Naive thymus-derived CD8-positive, alpha-beta T cell (primary cell): Measurements from ENCODE around the gene TBXA2R. TPM values are rescaled to one million over a fixed set of nuclear protein-coding genes. Genes with fewer than 3 reads are reported as not detected.

Experiments used
- ATAC-seq, 2 donors: fragments of 150-1000 bp; cut with Tn5 transposase in 1 of 2; sonication (Bioruptor Pico), chemical (Tn5 transposase) in 1 of 2; 1 replicate in 1 of 2; 2 replicates in 1 of 2; pipeline ENCODE4 v1.10.0; 2021; ENCODE audit warnings: mild to moderate bottlenecking in 2 of 2, moderate library complexity in 2 of 2
- POLR2A ChIA-PET: fragments of 350-600 bp; sonication (Branson Sonifier 250); formaldehyde crosslinking; loops from one replicate; lab custom pipeline; 2021; ENCODE audit warnings: antibody characterized with exemption; lab: Charles Lee
- DNase-seq, 10 donors: peaks; one replicate each; pipeline versions ENCODE4 v3.0.0 to v3.0.0-alpha.2; 2020 to 2022
- H3K27ac Mint-ChIP-seq, 10 donors: one replicate each; pipeline ENCODE4 v1.8.0; 2020 to 2022; ENCODE audit warnings: mild to moderate bottlenecking in 10 of 10, mixed read lengths in 10 of 10, moderate library complexity in 4 of 10, inconsistent platforms in 1 of 10
- H3K27me3 Mint-ChIP-seq, 5 donors: one replicate each; pipeline ENCODE4 v1.8.0; 2021 to 2022; ENCODE audit warnings: mixed read lengths in 5 of 5
- H3K36me3 Mint-ChIP-seq, 3 donors: one replicate each; pipeline ENCODE4 v1.8.0; 2020 to 2022; ENCODE audit warnings: mixed read lengths in 3 of 3, mild to moderate bottlenecking in 2 of 3, inconsistent platforms in 1 of 3
- H3K4me1 Mint-ChIP-seq, 4 donors: one replicate each; pipeline ENCODE4 v1.8.0; 2021 to 2022; ENCODE audit warnings: mixed read lengths in 4 of 4
- H3K4me3 Mint-ChIP-seq, 10 donors: one replicate each; pipeline ENCODE4 v1.8.0; 2020 to 2022; ENCODE audit warnings: mild to moderate bottlenecking in 10 of 10, mixed read lengths in 10 of 10, moderate library complexity in 6 of 10, inconsistent platforms in 1 of 10
- H3K9me3 Mint-ChIP-seq, 9 donors: one replicate each; pipeline ENCODE4 v1.8.0; 2020 to 2022; ENCODE audit warnings: mixed read lengths in 9 of 9, mild to moderate bottlenecking in 3 of 9, inconsistent platforms in 1 of 9, moderate library complexity in 1 of 9
- polyA plus RNA-seq, 3 donors: library from polyadenylated mRNA; unstranded; fragments of 300-500 nt; fragmentation: Illumina TruSeq; gene quantifications; one replicate each; pipeline ENCODE4 v1.2.3, GENCODE V29; 2021
- total RNA-seq, 8 experiments: library from RNA in 2 of 8; stranded (reverse) in 2 of 8; gene quantifications; one replicate each; pipeline ENCODE4 v1.2.3 and lab custom pipeline; 2021 to 2026

The TBXA2R gene
- total and polyA plus RNA-seq, 5 experiments from 2014 or later = 11.7 to 26.9 (median 19.1) TPM

DNA sequence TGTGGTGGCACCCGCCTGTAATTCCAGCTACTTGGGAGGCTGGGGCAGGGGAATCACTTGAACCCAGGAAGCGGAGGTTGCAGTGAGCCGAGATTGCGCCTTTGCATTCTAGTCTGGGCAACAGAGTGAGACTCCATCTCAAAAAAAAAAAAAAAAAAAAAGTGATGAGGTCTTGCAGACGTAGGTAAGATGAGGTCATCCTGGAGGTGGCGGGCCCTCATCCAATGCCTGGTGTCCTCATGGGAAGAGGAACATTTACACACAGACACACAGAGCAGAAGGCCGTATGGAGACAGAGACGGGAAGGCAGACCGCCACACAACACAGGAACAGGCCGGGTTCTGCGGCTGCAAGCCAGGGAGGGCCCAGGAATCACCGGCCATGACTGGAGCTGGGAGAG, 15.5 kb upstream of the TBXA2R start:
- POLR2A ChIA-PET = interaction anchor here (0.8 to 7.3 kb wide), 3 partner anchors 36 to 66 kb away, joined by 4 to 39 read pairs (median 5); partner anchors contain the start of gene GIPC3
- no peak for DNase-seq
- no peak for ATAC-seq
- Mint-ChIP-seq H3K4me3 (peak overlapping the region in 4 of 10 donors; percentile 23 to 70 (median 30)), H3K4me1 (peaks cover 22 to 50% (median 42%) of the 10 kb centered on the region in 4 donors), H3K36me3 (peaks cover 0 to 23% (median 0%) of the 10 kb centered on the region in 3 donors), H3K9me3 (no peaks in the 10 kb centered on the region), H3K27ac (peak overlapping the region in 1 of 10 donors; percentile 77), H3K27me3 (no peaks in the 10 kb centered on the region)

DNA sequence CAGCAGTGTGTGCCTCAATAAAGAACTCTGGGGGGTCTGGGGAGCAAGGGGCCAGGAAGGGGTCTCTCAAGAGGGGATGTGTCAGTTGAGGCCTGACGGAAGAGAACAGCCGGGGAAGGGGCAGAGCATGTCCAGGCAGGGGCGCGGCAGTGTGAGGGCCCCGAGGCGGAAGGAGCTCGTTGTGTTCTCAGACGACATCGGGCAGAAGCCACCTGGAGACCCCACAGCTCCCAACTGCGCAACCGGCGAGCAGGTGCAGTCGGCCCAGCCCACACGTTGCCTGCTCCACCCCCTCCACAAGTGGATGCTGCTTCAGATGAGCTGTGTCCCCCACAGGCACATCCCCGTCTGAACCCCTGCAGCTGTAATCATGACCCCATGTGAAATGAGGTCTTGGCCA, 15.0 kb upstream of the TBXA2R start:
- POLR2A ChIA-PET = interaction anchor here (0.8 to 7.3 kb wide), 3 partner anchors 36 to 65 kb away, joined by 4 to 39 read pairs (median 5); partner anchors contain the start of gene GIPC3
- DNase-seq (no peak), ATAC-seq (no peak)
- Mint-ChIP-seq H3K4me1 (peaks cover 20 to 48% (median 40%) of the 10 kb centered on the region in 4 donors), H3K36me3 (peaks cover 0 to 27% (median 0%) of the 10 kb centered on the region in 3 donors), H3K9me3 (no peaks in the 10 kb centered on the region), H3K27ac (no peak overlapping the region), H3K27me3 (no peaks in the 10 kb centered on the region), H3K4me3 (peak overlapping the region in 1 of 10 donors; percentile 26)

GRCh38 chr19:3620817-3621547, 14.3 kb upstream of the TBXA2R start:
- ATAC-seq (no peak), DNase-seq (no peak)
- no peak overlapping the region for H3K27ac Mint-ChIP-seq
- no peaks in the 10 kb centered on the region for H3K27me3 Mint-ChIP-seq
- H3K4me1 Mint-ChIP-seq = peaks cover 15 to 41% (median 33%) of the 10 kb centered on the region in 4 donors
- no peaks in the 10 kb centered on the region for H3K9me3 Mint-ChIP-seq
- H3K36me3 Mint-ChIP-seq = peaks cover 0 to 28% (median 0%) of the 10 kb centered on the region in 3 donors
- no peak overlapping the region for H3K4me3 Mint-ChIP-seq
- POLR2A ChIA-PET = interaction anchor here (0.6 to 7.3 kb wide), 4 partner anchors 16 to 64 kb away, joined by 4 to 39 read pairs (median 4); partner anchors contain the start of gene GIPC3

DNA sequence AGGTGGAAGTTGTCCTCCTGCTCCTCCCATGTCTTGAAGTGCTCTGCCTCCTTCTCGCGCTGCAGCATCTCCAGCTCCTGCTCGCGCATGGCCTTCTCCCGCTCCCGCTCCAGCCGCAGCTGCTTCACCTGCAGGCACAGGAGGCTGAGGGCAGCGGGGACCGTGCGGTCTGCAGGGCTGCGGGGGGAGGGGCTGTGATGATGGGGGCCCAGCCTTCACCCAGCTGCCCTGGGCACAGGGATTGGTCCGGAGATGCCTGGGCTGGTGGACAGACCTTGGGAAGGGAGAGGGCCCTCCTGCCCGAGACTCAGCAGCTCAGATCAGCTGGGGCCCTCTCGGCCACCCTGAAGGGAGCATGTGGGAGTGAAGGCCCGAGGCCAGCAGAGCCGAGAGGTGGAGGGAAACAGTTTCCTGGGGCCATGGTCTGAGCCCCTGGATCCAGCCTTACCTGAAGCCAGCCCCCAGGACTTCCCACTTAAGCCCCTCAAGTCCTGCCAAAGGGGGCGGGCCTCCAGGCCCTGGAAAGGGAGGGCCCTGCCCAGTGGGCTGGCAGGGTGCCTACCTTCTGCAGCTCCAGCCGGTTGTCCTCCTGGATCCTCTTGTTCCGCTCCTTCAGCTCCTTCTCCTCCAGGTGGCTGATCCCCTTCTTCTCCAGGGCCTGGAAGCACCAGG, 13.6 kb upstream of the TBXA2R start:
- POLR2A ChIA-PET = interaction anchor here (0.6 to 7.3 kb wide), 5 partner anchors 16 to 64 kb away, joined by 4 to 39 read pairs (median 5); partner anchors contain the start of gene GIPC3
- H3K36me3 Mint-ChIP-seq = peaks cover 0 to 28% (median 0%) of the 10 kb centered on the region in 3 donors
- peaks cover 14 to 35% (median 30%) of the 10 kb centered on the region in 4 donors for H3K4me1 Mint-ChIP-seq
- no peak overlapping the region for H3K4me3 Mint-ChIP-seq
- H3K27me3 Mint-ChIP-seq = no peaks in the 10 kb centered on the region
- DNase-seq (no peak), ATAC-seq (no peak)
- no peak overlapping the region for H3K27ac Mint-ChIP-seq
- no peaks in the 10 kb centered on the region for H3K9me3 Mint-ChIP-seq

DNA sequence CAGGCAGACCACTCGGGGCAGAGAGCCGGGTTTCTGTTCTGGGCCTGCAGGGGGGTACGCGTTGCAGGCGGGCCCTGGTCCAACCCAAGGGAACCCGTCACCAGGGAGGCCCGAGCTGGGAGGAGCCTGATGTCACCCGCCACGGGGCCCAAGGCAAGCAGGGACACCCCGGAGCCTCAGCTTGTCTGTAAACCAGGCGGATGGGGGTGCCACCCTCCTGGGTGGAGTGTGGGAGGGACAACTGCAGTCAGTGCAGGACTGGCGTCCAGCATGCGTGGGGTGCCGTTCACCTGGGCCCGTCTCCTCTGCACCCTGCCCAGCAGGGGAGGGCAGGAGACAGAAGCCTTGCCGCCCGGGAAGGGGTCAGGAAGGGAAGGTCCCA, 12.9 kb upstream of the TBXA2R start:
- H3K9me3 Mint-ChIP-seq = no peaks in the 10 kb centered on the region
- DNase-seq = no peak
- H3K4me3 Mint-ChIP-seq = no peak overlapping the region
- peaks cover 14 to 29% (median 24%) of the 10 kb centered on the region in 4 donors for H3K4me1 Mint-ChIP-seq
- H3K27me3 Mint-ChIP-seq = no peaks in the 10 kb centered on the region
- POLR2A ChIA-PET = interaction anchor here (0.9 to 7.3 kb wide), 3 partner anchors 15 to 34 kb away, joined by 4 to 39 read pairs (median 5); partner anchors contain the start of gene GIPC3
- peaks cover 0 to 28% (median 0%) of the 10 kb centered on the region in 3 donors for H3K36me3 Mint-ChIP-seq
- ATAC-seq = no peak
- no peak overlapping the region for H3K27ac Mint-ChIP-seq

DNA sequence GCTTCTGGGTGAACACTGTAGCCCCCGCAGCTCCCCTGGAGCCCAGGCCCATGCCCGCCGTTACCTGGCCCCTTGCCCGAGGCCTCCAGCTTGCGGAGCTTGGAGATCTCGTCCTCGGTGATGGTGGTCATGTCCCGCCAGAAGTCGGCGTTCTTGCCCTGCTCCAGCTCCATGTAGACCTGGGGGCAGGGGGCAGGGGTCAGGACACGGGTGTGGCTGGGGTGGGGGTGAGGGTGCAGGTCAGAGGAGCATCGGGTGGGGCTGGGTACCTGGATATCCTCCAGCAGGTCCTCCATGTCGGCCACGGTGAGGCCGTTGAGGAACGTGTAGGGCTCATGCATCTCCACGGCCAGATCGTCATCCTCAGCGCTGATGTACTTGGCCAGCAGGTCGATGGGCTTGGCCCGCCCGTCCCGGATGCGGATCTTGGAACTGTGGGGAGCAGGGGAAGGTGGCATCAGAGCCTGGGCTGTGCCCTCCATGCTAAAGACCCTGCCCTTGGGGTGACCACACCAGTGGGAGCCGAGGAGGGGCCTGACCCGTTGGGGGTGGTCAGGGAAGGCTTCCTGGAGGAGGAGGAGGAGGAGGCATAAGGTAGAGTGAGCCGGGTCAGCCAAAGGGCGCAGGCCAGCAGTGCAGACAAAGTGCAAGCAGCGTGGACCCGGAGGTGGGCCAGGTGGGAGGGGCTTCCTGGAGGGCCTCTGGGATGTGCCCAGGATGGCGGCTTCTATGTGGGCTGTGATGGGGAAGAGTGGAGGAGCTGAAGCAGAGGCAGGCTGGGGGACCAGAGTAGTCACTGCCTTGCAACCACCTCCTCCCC, 12.3 kb upstream of the TBXA2R start:
- Mint-ChIP-seq H3K9me3 (no peaks in the 10 kb centered on the region), H3K27ac (no peak overlapping the region), H3K4me3 (no peak overlapping the region), H3K27me3 (no peaks in the 10 kb centered on the region), H3K4me1 (peaks cover 8 to 23% (median 18%) of the 10 kb centered on the region in 4 donors), H3K36me3 (peaks cover 0 to 28% (median 0%) of the 10 kb centered on the region in 3 donors)
- ATAC-seq (no peak), DNase-seq (no peak)
- POLR2A ChIA-PET = interaction anchor here (1.3 to 7.3 kb wide), 2 partner anchors 14 to 33 kb away, joined by 4 to 39 read pairs; partner anchors contain the start of gene GIPC3

DNA sequence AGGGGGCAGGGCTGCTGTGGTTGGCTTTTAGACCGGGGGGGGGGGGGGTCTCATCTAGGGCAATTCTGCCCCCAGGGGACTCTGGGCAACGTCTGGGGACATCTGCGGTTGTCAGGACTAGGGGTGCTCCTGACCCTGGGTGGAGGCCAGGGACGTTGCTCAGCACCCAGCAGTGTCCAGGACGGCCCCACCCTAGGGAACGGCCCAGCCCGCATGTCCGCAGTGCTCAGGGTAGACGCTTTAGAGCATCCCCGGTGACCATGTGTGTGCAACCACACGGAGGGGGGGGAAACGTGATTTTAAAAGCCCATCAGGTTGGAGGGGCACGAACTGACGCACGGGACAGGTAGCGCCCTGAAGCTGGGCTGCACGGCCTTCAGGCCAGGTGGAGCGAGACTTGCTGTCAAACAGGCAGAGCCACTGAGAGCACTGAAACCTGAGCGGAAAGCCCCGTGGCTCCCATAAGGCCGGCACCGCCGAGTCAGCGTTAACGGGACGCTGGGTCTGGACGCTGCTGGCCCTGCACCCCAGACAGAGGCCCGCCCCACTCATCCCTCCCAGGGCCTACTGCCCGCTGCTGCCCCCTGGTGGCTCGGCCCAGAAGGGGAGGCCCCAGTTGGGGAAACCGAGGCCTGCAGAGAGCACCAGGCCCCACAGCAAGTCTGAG, 11.6 kb upstream of the TBXA2R start:
- Mint-ChIP-seq H3K9me3 (no peaks in the 10 kb centered on the region), H3K36me3 (peaks cover 0 to 28% (median 2%) of the 10 kb centered on the region in 3 donors), H3K27me3 (no peaks in the 10 kb centered on the region), H3K4me1 (peaks cover 7 to 20% (median 16%) of the 10 kb centered on the region in 4 donors), H3K27ac (peak overlapping the region in 1 of 10 donors; percentile 13), H3K4me3 (peak overlapping the region in 1 of 10 donors; percentile 45)
- ATAC-seq (peak; percentile 61 to 64), DNase-seq (peak; percentile 19 to 74 (median 54))
- POLR2A ChIA-PET = interaction anchor here (7.3 kb wide), 1 partner anchor 33 kb away, joined by 39 read pairs; the partner anchor contains the start of gene GIPC3

DNA sequence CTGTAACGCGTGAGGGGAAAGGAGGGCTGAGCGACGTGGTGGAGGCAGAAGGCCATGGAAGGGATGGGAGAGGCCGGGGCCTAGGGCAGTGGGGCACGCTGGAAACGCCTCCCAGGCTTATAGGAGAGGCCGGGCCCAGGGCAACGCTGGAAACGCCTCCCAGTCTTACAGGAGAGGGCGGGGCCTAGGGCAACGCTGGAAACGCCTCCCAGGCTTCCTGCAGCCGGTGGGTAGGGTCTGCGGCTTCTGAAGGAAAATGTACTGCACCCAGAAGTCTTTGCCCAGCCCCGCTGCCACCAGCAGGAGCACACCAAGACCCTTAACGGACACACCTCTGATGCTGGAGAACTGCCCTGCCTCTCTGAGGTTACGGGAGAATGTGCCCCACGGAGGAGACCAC, 10.8 kb upstream of the TBXA2R start:
- peak; percentile 73 to 81 for ATAC-seq
- H3K27me3 Mint-ChIP-seq = no peaks in the 10 kb centered on the region
- POLR2A ChIA-PET = interaction anchor here (7.3 kb wide), 1 partner anchor 32 kb away, joined by 39 read pairs; the partner anchor contains the start of gene GIPC3
- H3K4me3 Mint-ChIP-seq = peak overlapping the region in 7 of 10 donors; percentile 7 to 74 (median 59)
- H3K36me3 Mint-ChIP-seq = peaks cover 0 to 25% (median 2%) of the 10 kb centered on the region in 3 donors
- peak in 4 of 10 donors; percentile 17 to 36 (median 34) for DNase-seq
- peaks cover 7 to 18% (median 15%) of the 10 kb centered on the region in 4 donors for H3K4me1 Mint-ChIP-seq
- H3K27ac Mint-ChIP-seq = peak overlapping the region in 9 of 10 donors; percentile 16 to 77 (median 46)
- H3K9me3 Mint-ChIP-seq = no peaks in the 10 kb centered on the region

GRCh38 chr19:3615524-3616135, 9.0 kb upstream of the TBXA2R start:
- no peaks in the 10 kb centered on the region for H3K27me3 Mint-ChIP-seq
- no peak overlapping the region for H3K27ac Mint-ChIP-seq
- peaks cover 0 to 15% (median 8%) of the 10 kb centered on the region in 3 donors for H3K36me3 Mint-ChIP-seq
- ATAC-seq (no peak), DNase-seq (no peak)
- peaks cover 6 to 18% (median 15%) of the 10 kb centered on the region in 4 donors for H3K4me1 Mint-ChIP-seq
- POLR2A ChIA-PET = interaction anchor here (1.1 to 7.3 kb wide), 3 partner anchors 11 to 58 kb away, joined by 4 to 39 read pairs (median 4); partner anchors contain the start of genes GIPC3 and MFSD12
- H3K4me3 Mint-ChIP-seq = no peak overlapping the region
- no peaks in the 10 kb centered on the region for H3K9me3 Mint-ChIP-seq

DNA sequence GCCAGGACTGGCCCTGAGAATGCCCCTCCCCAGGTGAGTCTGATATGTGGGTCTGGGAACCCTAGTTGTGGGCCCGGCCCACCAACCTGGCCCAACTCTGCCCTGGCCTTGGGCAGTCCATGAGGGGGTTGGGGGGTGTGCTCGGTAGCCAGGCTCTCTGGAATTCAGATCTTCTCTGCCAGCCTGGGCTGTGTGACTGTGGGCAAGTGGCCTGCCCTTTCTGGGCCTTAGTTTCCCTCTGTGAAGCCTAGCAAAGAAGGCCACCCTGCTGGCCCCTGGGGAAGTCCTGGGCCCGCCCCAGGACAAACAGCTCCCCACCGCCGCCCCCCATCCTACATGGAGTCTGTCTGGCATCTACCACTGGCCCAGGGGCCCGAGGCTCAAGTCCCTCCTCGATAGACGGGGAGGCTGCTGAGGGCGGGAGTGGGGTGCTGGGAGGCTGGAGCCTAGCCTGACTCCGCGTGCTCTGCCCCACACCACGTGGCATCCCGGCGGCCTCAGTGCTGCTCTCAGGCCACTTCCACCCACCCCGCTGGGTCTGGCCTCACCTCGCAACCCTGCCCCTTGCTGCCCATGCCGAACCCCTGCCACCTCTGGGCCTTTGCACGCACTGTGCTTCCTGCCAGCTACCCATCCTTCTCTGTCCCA, 8.3 kb upstream of the TBXA2R start:
- DNase-seq (no peak), ATAC-seq (no peak)
- POLR2A ChIA-PET = interaction anchor here (1.1 to 1.3 kb wide), 2 partner anchors 10 to 57 kb away, joined by 4 read pairs; partner anchors contain the start of gene MFSD12
- H3K27me3 Mint-ChIP-seq = no peaks in the 10 kb centered on the region
- H3K36me3 Mint-ChIP-seq = peaks cover 0 to 17% (median 10%) of the 10 kb centered on the region in 3 donors
- H3K4me1 Mint-ChIP-seq = peaks cover 6 to 19% (median 15%) of the 10 kb centered on the region in 4 donors
- H3K9me3 Mint-ChIP-seq = no peaks in the 10 kb centered on the region
- H3K4me3 Mint-ChIP-seq = no peak overlapping the region
- H3K27ac Mint-ChIP-seq = no peak overlapping the region
